ENCODE data around the gene MMP27.

GRCh38 chr11:102708654-102709053 is 3.1 kb upstream of the MMP27 start:
- no peak for TF ChIP-seq CTCF (optimal IDR thresholded peaks at IDR 0.05 in 1 of 3, IDR thresholded peaks at IDR 0.05 in 1 of 3, conservative IDR thresholded peaks at IDR 0.05 in 1 of 3; ENCODE audit: extremely low read depth in 1 of 3, insufficient read depth in 2 of 3, low read length in 3 of 3)
- TF ChIP-seq EZH2 (IDR thresholded peaks at IDR 0.05; ENCODE audit: low read length) = no peak

Measured in keratinocyte (primary cell).